OCI-LY7 (cell line): ENCODE measurements around the gene LGR5.

Experiments
- EZH2phosphoT487 ChIP-seq: fragments of 200-600 bp; sonication (generic); IDR thresholded peaks from 2 replicates; pipeline ENCODE4 v1.6.1; 2018; ENCODE audit warnings: low read depth, borderline replicate concordance, mild to moderate bottlenecking, mixed run types, antibody characterized with exemption, low read length, moderate library complexity, mixed read lengths
- TF ChIP-seq, protein P1 (sequence below): fragments of 200-600 bp; sonication (generic); conservative IDR thresholded peaks from 2 replicates; pipeline ENCODE4 v1.5.1; 2014; ENCODE audit warnings: mild to moderate bottlenecking, antibody characterized with exemption, low read length, moderate library complexity, mixed read lengths

DNA sequence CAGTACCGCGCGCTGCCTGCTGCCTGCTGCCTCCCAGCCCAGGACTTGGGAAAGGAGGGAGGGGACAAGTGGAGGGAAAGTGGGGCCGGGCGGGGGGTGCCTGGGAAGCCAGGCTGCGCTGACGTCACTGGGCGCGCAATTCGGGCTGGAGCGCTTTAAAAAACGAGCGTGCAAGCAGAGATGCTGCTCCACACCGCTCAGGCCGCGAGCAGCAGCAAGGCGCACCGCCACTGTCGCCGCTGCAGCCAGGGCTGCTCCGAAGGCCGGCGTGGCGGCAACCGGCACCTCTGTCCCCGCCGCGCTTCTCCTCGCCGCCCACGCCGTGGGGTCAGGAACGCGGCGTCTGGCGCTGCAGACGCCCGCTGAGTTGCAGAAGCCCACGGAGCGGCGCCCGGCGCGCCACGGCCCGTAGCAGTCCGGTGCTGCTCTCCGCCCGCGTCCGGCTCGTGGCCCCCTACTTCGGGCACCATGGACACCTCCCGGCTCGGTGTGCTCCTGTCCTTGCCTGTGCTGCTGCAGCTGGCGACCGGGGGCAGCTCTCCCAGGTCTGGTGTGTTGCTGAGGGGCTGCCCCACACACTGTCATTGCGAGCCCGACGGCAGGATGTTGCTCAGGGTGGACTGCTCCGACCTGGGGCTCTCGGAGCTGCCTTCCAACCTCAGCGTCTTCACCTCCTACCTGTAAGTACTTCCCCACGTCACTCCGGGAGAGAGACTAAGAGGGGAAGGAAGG is at the start of gene LGR5:
- TF ChIP-seq, protein P1, sequence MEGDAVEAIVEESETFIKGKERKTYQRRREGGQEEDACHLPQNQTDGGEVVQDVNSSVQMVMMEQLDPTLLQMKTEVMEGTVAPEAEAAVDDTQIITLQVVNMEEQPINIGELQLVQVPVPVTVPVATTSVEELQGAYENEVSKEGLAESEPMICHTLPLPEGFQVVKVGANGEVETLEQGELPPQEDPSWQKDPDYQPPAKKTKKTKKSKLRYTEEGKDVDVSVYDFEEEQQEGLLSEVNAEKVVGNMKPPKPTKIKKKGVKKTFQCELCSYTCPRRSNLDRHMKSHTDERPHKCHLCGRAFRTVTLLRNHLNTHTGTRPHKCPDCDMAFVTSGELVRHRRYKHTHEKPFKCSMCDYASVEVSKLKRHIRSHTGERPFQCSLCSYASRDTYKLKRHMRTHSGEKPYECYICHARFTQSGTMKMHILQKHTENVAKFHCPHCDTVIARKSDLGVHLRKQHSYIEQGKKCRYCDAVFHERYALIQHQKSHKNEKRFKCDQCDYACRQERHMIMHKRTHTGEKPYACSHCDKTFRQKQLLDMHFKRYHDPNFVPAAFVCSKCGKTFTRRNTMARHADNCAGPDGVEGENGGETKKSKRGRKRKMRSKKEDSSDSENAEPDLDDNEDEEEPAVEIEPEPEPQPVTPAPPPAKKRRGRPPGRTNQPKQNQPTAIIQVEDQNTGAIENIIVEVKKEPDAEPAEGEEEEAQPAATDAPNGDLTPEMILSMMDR = no peak
- TF ChIP-seq EZH2phosphoT487 = no peak
